Mucosa of stomach (tissue), 1 donor: ENCODE measurements around the gene DHRS7.
"Not testable (repeated sequence)": the region's sequence is repeated elsewhere in the genome, so short reads cannot be mapped to it uniquely, and the experiment has no call there.

Experiments used
- H3K27me3 ChIP-seq: one replicate; pipeline ENCODE4 v1.7.0; 2013; ENCODE audit warnings: mild to moderate bottlenecking, low read length; ENCODE audit not compliant: control insufficient read depth, insufficient read depth
- H3K36me3 ChIP-seq: one replicate; pipeline ENCODE4 v1.7.0; 2013; ENCODE audit warnings: low read length; ENCODE audit not compliant: control insufficient read depth, insufficient read depth
- H3K4me1 ChIP-seq: one replicate; pipeline ENCODE4 v1.7.0; 2013; ENCODE audit warnings: mild to moderate bottlenecking, low read length; ENCODE audit not compliant: control insufficient read depth, insufficient read depth
- H3K4me3 ChIP-seq: one replicate; pipeline ENCODE4 v1.7.0; 2013; ENCODE audit warnings: low read length
- H3K9ac ChIP-seq: one replicate; pipeline ENCODE4 v1.7.0; 2013; ENCODE audit warnings: mild to moderate bottlenecking, low read length, moderate library complexity
- H3K9me3 ChIP-seq: one replicate; pipeline ENCODE4 v1.7.0; 2013; ENCODE audit warnings: mild to moderate bottlenecking, low read length, moderate library complexity; ENCODE audit not compliant: control insufficient read depth
- donor health status: Pancreatic carcinoma.

Gene DHRS7

DNA sequence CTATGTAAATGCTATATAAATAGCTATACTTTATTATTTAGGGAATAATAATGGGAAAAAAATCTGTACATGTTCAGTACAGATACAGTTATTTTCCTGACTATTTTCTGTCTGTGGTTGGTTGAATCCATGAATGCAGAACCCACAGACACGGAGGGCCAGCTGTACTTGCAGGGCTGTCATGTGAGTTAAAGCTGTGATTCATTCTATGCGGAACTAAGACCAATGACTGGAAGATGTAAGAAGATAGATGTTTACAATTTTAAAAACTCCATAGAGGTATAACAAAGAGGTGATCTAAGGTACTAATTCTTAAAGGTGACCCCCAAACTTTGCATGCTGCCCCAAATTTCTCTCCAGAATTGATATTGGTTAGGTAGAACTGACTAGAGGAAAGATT, 58.9 kb downstream of the DHRS7 start:
- Histone ChIP-seq H3K4me1 (no peaks in the 10 kb centered on the region), H3K9ac (no peak overlapping the region), H3K9me3 (no peaks in the 10 kb centered on the region), H3K36me3 (no peaks in the 10 kb centered on the region), H3K27me3 (no peaks in the 10 kb centered on the region), H3K4me3 (no peak overlapping the region)

DNA sequence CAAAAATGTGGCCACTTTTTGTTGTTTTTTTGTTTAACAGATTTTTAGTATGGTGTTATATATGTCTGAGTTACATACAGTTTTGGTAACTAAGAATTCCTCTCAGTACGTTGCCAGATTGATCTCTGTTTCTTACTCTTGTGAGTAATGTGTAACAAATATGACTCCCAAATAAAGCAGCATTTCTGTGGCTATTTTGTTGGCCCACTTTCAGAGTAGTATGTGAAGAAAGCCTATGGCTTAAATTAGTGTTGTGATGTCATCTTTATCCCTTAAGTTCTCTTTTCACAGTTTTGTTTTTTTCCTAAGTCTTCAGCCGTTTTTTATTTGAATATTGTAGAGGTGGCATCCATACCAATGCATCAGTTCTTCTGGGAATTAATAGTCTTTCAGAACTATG, 62.8 kb downstream of the DHRS7 start:
- Histone ChIP-seq H3K36me3 (no peaks in the 10 kb centered on the region), H3K9ac (no peak overlapping the region), H3K9me3 (no peaks in the 10 kb centered on the region), H3K27me3 (no peaks in the 10 kb centered on the region), H3K4me3 (no peak overlapping the region), H3K4me1 (no peaks in the 10 kb centered on the region)

DNA sequence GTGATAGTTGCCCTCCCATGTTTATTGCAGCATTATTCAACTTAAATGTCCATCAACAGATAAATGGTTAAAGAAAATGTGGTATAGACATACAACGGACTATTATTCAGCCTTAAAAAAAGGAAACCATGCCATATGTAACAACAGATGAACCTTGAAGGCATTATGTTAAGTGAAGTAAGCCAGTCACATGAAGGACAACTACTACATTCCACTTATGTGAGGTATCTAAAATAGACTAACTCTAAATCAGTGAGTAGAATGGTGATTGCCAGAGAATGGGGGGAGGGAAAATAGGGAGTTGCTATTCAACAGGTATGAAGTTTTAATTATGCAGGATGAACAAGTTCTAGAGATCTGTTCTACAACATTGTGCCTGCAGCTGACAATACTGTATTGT, 63.4 kb downstream of the DHRS7 start:
- no peak overlapping the region for H3K4me3 ChIP-seq
- H3K9me3 ChIP-seq = no peaks in the 10 kb centered on the region
- no peaks in the 10 kb centered on the region for H3K27me3 ChIP-seq
- no peaks in the 10 kb centered on the region for H3K4me1 ChIP-seq
- H3K36me3 ChIP-seq = no peaks in the 10 kb centered on the region
- no peak overlapping the region for H3K9ac ChIP-seq

DNA sequence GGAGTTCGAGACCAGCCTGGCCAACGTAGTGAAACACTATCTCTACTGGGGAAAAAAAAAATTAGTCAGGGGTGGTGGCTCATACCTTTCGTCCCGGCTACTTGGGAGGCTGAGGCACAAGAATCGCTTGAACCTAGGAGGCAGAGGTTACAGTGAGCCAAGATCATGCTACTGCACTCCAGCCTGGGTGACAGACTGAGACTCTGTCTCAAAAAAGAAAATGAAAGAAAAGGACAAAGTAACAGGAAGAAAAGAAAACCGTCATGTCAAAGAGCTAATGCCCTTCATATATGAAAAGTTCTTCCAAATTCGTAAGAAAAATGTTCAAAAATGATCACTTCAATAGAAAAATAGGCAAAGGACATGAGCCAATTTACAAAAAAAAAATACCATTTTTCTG, 65.3 kb downstream of the DHRS7 start:
- H3K4me1 ChIP-seq, H3K9me3 ChIP-seq, H3K36me3 ChIP-seq, H3K9ac ChIP-seq, H3K4me3 ChIP-seq, H3K27me3 ChIP-seq: not testable (repeated sequence)

DNA sequence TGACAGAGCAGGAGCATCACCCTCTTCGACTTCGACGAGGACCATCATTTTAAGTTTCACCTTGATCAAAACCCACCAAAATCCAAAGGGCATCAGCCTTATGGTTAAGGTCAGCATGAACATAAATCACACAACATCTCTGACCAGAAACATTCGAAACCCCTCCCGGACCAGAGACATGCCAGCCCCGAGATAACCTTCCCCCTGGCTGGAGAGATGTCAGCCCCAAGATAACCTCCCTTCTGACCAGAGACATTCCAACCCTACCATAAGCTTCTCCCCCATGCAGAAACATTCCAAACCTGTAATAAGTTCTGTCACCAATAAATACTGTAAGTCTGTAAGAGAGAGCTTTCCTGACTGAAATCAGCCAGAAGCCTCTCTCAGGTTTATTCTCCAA, 67.2 kb downstream of the DHRS7 start:
- no peak overlapping the region for H3K4me3 ChIP-seq
- no peaks in the 10 kb centered on the region for H3K4me1 ChIP-seq
- no peaks in the 10 kb centered on the region for H3K27me3 ChIP-seq

DNA sequence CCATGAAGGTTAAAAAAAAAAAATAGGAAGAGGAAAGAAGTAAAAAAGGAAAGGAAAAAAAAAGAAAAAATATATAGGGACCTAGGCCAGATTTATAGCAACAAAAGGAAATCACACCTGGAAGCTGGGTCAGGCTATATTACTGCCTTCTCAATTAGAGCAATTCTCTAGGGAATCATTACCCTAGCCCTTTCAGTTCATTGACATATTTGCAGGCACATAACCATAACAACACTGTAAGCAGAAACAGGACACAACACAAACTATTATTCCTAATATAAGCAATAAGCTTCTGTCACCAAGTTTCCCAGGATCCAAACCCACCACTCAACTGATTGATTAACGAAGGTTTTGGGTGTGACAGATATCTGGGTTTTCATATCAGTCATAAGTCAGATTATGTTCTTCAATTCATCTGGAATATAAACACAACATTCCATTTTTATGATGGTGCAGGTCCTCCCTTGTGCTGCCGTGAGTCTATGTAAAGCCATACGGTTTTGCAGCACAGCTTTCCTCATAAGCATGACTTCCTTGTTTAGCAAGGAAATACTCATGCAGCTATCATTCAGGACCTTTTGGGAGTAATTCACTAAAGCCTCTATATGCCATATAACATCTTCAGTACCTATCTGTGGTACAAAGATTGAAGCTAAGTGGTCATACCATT, 69.3 kb downstream of the DHRS7 start:
- H3K9me3 ChIP-seq = no peaks in the 10 kb centered on the region
- H3K9ac ChIP-seq = no peak overlapping the region
- H3K27me3 ChIP-seq = no peaks in the 10 kb centered on the region
- no peak overlapping the region for H3K4me3 ChIP-seq
- H3K36me3 ChIP-seq = no peaks in the 10 kb centered on the region
- no peaks in the 10 kb centered on the region for H3K4me1 ChIP-seq

More for the DNA sequence above, 67.2 kb downstream of the DHRS7 start:
- Histone ChIP-seq H3K9me3 (no peaks in the 10 kb centered on the region), H3K36me3 (no peaks in the 10 kb centered on the region), H3K9ac (no peak overlapping the region)

DNA sequence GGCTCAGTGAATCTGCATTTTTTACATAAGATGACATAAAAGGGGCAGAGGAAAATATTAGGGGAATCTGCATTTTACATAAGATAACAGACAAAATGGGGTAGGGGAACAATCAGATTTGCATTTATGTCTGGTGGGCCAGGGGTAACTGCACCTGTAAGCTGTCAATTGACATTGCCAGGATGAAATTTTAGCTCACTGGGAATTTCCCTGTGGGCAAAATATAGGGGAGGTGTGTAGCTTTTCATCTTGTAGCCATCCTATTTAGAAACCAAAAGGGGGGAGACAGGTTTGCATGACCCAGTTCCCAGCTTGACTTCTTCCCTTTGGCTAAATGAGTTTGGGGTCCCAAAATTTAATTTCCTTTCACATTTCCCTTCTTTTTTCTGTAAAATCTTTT, 70.0 kb downstream of the DHRS7 start:
- Histone ChIP-seq H3K9me3 (no peaks in the 10 kb centered on the region), H3K4me3 (no peak overlapping the region), H3K36me3 (no peaks in the 10 kb centered on the region), H3K4me1 (no peaks in the 10 kb centered on the region), H3K27me3 (no peaks in the 10 kb centered on the region), H3K9ac (no peak overlapping the region)

DNA sequence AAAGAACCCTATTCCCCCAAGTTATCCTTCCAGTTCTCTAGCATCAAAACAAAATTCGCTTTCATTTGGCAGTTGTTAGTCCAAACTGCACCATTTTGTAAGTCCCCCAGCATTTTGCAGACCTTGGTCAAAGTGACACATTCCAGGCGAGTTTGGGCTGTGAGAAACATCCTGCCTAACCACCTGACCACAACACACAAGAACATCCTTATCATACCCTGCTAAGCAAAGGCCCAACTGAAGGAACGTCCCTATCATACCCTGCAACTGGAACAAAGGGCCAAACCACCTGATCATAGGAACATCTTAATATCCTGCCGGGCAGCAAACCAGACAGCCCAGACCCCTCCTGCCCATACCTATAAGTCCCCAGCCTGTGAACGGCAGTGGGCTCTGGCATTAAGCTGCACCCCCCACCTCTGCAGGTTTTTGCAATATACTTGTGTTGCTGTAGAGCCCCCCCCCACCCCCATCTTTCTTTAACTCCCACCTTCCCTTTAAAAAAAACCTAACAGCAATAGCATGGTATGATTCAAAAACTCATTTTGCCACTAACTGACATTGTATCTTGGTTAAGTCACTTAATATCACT, 70.8 kb downstream of the DHRS7 start:
- Histone ChIP-seq H3K36me3 (no peaks in the 10 kb centered on the region), H3K9ac (no peak overlapping the region), H3K27me3 (no peaks in the 10 kb centered on the region), H3K9me3 (no peaks in the 10 kb centered on the region), H3K4me3 (no peak overlapping the region), H3K4me1 (no peaks in the 10 kb centered on the region)
